ENCODE measurements around the gene EMC9. TPM values are rescaled to one million over a fixed set of nuclear protein-coding genes. Genes with fewer than 3 reads are reported as not detected.

The EMC9 gene
- total and polyA plus RNA-seq, 7 donors: 17.2 to 67.5 (median 35.1) TPM

DNA sequence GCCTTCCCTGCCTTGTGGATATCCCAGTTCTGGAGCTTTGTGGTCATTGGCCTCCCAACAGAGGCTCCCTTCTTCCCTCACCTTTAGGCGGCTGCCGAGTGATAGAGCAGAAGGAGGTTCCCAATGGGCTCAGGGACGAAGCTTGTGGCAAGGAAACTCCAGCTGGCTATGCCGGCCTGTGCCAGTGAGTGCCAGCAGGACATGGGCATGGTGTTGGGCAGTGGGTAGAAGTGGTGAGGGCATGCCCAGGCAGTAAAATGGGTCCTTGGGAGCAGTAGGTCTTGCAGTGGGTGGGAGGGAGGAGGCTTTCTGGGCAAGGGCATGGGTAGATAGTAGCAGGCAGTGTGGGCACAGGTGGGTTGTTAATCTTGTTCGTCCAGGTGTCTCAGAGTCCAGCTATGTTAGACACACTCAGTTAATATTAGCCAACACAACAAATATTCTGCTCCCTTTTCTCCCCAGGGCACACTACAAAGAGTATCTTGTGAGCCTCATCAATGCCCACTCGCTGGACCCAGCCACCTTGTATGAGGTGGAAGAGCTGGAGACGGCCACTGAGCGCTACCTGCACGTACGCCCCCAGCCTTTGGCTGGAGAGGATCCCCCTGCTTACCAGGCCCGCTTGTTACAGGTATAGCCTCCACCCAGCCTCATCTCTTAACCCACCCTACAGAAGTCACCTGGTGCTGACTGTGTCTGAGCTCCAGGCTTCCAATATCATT, 18.5 kb upstream of the EMC9 start:
- TF ChIP-seq, protein P1, sequence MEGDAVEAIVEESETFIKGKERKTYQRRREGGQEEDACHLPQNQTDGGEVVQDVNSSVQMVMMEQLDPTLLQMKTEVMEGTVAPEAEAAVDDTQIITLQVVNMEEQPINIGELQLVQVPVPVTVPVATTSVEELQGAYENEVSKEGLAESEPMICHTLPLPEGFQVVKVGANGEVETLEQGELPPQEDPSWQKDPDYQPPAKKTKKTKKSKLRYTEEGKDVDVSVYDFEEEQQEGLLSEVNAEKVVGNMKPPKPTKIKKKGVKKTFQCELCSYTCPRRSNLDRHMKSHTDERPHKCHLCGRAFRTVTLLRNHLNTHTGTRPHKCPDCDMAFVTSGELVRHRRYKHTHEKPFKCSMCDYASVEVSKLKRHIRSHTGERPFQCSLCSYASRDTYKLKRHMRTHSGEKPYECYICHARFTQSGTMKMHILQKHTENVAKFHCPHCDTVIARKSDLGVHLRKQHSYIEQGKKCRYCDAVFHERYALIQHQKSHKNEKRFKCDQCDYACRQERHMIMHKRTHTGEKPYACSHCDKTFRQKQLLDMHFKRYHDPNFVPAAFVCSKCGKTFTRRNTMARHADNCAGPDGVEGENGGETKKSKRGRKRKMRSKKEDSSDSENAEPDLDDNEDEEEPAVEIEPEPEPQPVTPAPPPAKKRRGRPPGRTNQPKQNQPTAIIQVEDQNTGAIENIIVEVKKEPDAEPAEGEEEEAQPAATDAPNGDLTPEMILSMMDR (IDR thresholded peaks at IDR 0.05): no peak
- Histone ChIP-seq H3K9me3 (no peaks in the 10 kb centered on the region), H3K4me3 (no peak overlapping the region), H3K4me1 (peaks cover 19% of the 10 kb centered on the region), H3K27ac (no peak overlapping the region), H3K36me3 (ENCODE audit: insufficient read depth in 1 of 2, low read depth in 1 of 2) (peaks cover 6 to 75% of the 10 kb centered on the region in 2 donors), H3K27me3 (ENCODE audit: insufficient read depth in 3 of 3, low read length in 2 of 3) (no peaks in the 10 kb centered on the region)
- intact Hi-C loops (cut with DNase I): loop anchor here in 1 of 2 donors (2.0 kb wide), 2 partner anchors 51 to 101 kb away; no protein-coding TSS in a partner anchor
- WGBS, 3 donors: 81 to 93% (median 81%) methylated on average over 11 of the region's 11 CpGs
- ATAC-seq (no peak), DNase-seq (peak in 1 of 2 donors; percentile 47)

DNA sequence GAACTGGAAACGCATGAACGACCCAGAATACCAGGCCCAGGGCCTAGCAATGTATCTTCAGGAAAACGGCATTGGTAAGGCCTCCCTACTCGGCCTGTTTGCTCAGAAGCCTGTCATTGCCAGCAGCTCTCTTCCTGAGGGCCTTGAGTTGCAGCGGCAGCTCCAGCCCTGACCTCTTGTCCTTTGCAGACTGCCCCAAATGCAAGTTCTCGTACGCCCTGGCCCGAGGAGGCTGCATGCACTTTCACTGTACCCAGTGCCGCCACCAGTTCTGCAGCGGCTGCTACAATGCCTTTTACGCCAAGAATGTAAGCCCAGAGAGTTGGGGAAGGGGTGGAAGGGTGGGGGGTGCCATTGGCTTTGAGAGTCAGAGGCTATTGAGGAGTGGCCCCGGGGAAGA, 15.9 kb upstream of the EMC9 start:
- no peak for ATAC-seq
- H3K36me3 ChIP-seq (ENCODE audit: insufficient read depth in 1 of 2, low read depth in 1 of 2): peaks cover 3 to 75% of the 10 kb centered on the region in 2 donors

GRCh38 chr14:24156840-24157239, 15.4 kb upstream of the EMC9 start:
- Histone ChIP-seq H3K4me3 (no peak overlapping the region), H3K27me3 (ENCODE audit: insufficient read depth in 3 of 3, low read length in 2 of 3) (no peaks in the 10 kb centered on the region), H3K9me3 (no peaks in the 10 kb centered on the region), H3K36me3 (ENCODE audit: insufficient read depth in 1 of 2, low read depth in 1 of 2) (peaks cover 3 to 80% of the 10 kb centered on the region in 2 donors), H3K27ac (no peak overlapping the region), H3K4me1 (peaks cover 12% of the 10 kb centered on the region)
- TF ChIP-seq, protein P1 (IDR thresholded peaks at IDR 0.05): no peak
- 89 to 93% (median 91%) methylated on average over 1 of the region's 1 CpG for WGBS, 3 donors
- no peak for ATAC-seq
- no peak for DNase-seq
- intact Hi-C loops (cut with DNase I): no loop called here

More for the DNA sequence above, 15.9 kb upstream of the EMC9 start:
- intact Hi-C loops (cut with DNase I): no loop called here
- peak in 1 of 2 donors; percentile 16 for DNase-seq
- no peak overlapping the region for H3K4me3 ChIP-seq
- H3K9me3 ChIP-seq: no peaks in the 10 kb centered on the region
- H3K27me3 ChIP-seq (ENCODE audit: insufficient read depth in 3 of 3, low read length in 2 of 3): no peaks in the 10 kb centered on the region
- no peak overlapping the region for H3K27ac ChIP-seq
- 90 to 93% (median 92%) methylated on average over 12 of the region's 12 CpGs for WGBS, 3 donors
- H3K4me1 ChIP-seq: peaks cover 16% of the 10 kb centered on the region
- TF ChIP-seq, protein P1 (IDR thresholded peaks at IDR 0.05): no peak

DNA sequence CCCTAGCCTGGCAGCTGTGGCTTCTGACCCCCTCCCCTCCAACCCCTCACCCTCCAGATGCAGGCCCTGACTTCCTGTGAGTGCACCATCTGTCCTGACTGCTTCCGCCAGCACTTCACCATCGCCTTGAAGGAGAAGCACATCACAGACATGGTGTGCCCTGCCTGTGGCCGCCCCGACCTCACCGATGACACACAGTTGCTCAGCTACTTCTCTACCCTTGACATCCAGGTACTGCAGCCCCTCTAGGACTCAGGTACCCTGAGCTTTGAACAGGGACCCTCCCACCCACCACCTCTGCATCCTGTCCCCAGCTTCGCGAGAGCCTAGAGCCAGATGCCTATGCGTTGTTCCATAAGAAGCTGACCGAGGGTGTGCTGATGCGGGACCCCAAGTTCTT, 13.7 kb upstream of the EMC9 start:
- H3K4me1 ChIP-seq: no peaks in the 10 kb centered on the region
- WGBS, 3 donors: 92 to 95% (median 94%) methylated on average over 10 of the region's 10 CpGs
- DNase-seq (peak in 1 of 2 donors; percentile 44), ATAC-seq (no peak)
- TF ChIP-seq, protein P1 (IDR thresholded peaks at IDR 0.05): no peak
- no peaks in the 10 kb centered on the region for H3K27me3 ChIP-seq (ENCODE audit: insufficient read depth in 3 of 3, low read length in 2 of 3)
- H3K9me3 ChIP-seq: no peaks in the 10 kb centered on the region
- intact Hi-C loops (cut with DNase I): no loop called here
- no peak overlapping the region for H3K27ac ChIP-seq
- H3K4me3 ChIP-seq: no peak overlapping the region
- peaks cover 3 to 89% of the 10 kb centered on the region in 2 donors for H3K36me3 ChIP-seq (ENCODE audit: insufficient read depth in 1 of 2, low read depth in 1 of 2)

All from psoas muscle (tissue), 8 donors.